GM23338 (cell line): ENCODE results near the gene SUOX. TPM values are rescaled to one million over a fixed set of nuclear protein-coding genes. Genes with fewer than 3 reads are reported as not detected.

ENCODE experiments used
- ATAC-seq: fragments of 200-7000 bp; cut with Tn5 transposase; 3 replicates; pipeline ENCODE4 v1.9.1; 2020
- DNase-seq: peaks from one replicate; pipeline ENCODE4 v3.0.0-alpha.2; 2015; ENCODE audit warnings: low spot score
- H2AFZ ChIP-seq: fragments of 200-600 bp; sonication (generic); 2 replicates; pipeline ENCODE4 v1.8.0; 2016; ENCODE audit warnings: antibody characterized with exemption, mild to moderate bottlenecking, moderate library complexity
- H3F3A ChIP-seq: fragments of 200-600 bp; sonication (generic); replicated peaks from 2 replicates; pipeline ENCODE4 v1.8.0; 2017; ENCODE audit warnings: antibody characterized with exemption, mixed run types, low read depth
- H3K27ac ChIP-seq: fragments of 200-600 bp; sonication (generic); 2 replicates; pipeline ENCODE4 v1.6.1; 2016; ENCODE audit warnings: low read depth
- H3K27me3 ChIP-seq: fragments of 200-600 bp; sonication (generic); 2 replicates; pipeline ENCODE4 v1.8.0; 2016; ENCODE audit warnings: mild to moderate bottlenecking, mixed run types, moderate library complexity; ENCODE audit not compliant: insufficient read depth
- H3K36me3 ChIP-seq: fragments of 200-600 bp; sonication (generic); 2 replicates; pipeline ENCODE4 v1.8.0; 2016; ENCODE audit warnings: mild to moderate bottlenecking; ENCODE audit not compliant: insufficient read depth
- H3K4me1 ChIP-seq: fragments of 200-600 bp; sonication (generic); 2 replicates; pipeline ENCODE4 v1.8.0; 2016; ENCODE audit warnings: mild to moderate bottlenecking, moderate library complexity; ENCODE audit not compliant: insufficient read depth
- H3K4me2 ChIP-seq: fragments of 200-600 bp; sonication (generic); 2 replicates; pipeline ENCODE4 v1.7.1; 2017; ENCODE audit warnings: mixed run types
- H3K4me3 ChIP-seq: fragments of 200-600 bp; sonication (generic); 2 replicates; pipeline ENCODE4 v1.6.1; 2016; ENCODE audit warnings: mixed run types
- H3K79me2 ChIP-seq: fragments of 200-600 bp; sonication (generic); replicated peaks from 2 replicates; pipeline ENCODE4 v1.8.0; 2017; ENCODE audit warnings: mild to moderate bottlenecking; ENCODE audit not compliant: insufficient read depth
- H3K9me2 ChIP-seq: fragments of 200-600 bp; sonication (generic); 2 replicates; pipeline ENCODE4 v1.8.0; 2017; ENCODE audit not compliant: insufficient read depth
- H4K20me1 ChIP-seq: fragments of 200-600 bp; sonication (generic); replicated peaks from 2 replicates; pipeline ENCODE4 v1.8.0; 2017; ENCODE audit warnings: mild to moderate bottlenecking; ENCODE audit not compliant: insufficient read depth
- H3K27ac Mint-ChIP-seq: 2 replicates; pipeline ENCODE4 v1.8.0; 2020; ENCODE audit warnings: inconsistent platforms, mild to moderate bottlenecking, moderate library complexity, mixed read lengths
- H3K27me3 Mint-ChIP-seq: 3 replicates; pipeline ENCODE4 v1.8.0; 2022; ENCODE audit warnings: low read depth, mild to moderate bottlenecking, moderate library complexity, mixed read lengths, inconsistent platforms; ENCODE audit not compliant: insufficient read depth, poor library complexity
- H3K36me3 Mint-ChIP-seq: 3 replicates; pipeline ENCODE4 v1.8.0; 2021; ENCODE audit warnings: low read depth, mild to moderate bottlenecking, inconsistent platforms, moderate library complexity, mixed read lengths
- H3K4me1 Mint-ChIP-seq: 3 replicates; pipeline ENCODE4 v1.8.0; 2020; ENCODE audit warnings: mild to moderate bottlenecking, inconsistent platforms, mixed read lengths
- H3K4me3 Mint-ChIP-seq: 3 replicates; pipeline ENCODE4 v1.8.0; 2021; ENCODE audit warnings: moderate library complexity, mild to moderate bottlenecking, inconsistent platforms, mixed read lengths
- H3K9me3 Mint-ChIP-seq: 3 replicates; pipeline ENCODE4 v1.8.0; 2020; ENCODE audit warnings: moderate library complexity, mild to moderate bottlenecking, inconsistent platforms, mixed read lengths
- CREB1 ChIP-seq: fragments of 250-450 bp; sonication (Bioruptor Pico); IDR thresholded peaks from 2 replicates; pipeline ENCODE4 v1.5.0; 2020; ENCODE audit warnings: low read depth, mild to moderate bottlenecking, moderate library complexity
- CTCF ChIP-seq, 2 experiments: fragments of 200-600 bp in 1 of 2; sonication (generic) in 1 of 2; conservative IDR thresholded peaks; 2 replicates each; pipeline versions ENCODE4 v1.5.1 to v1.6.1; 2016 to 2017; ENCODE audit warnings: antibody characterized with exemption in 2 of 2, low read depth in 2 of 2, mild to moderate bottlenecking in 2 of 2, moderate library complexity in 1 of 2
- ETS1 ChIP-seq: IDR thresholded peaks from 2 replicates; pipeline ENCODE4 v1.6.1; 2016; ENCODE audit warnings: antibody characterized with exemption
- EZH2 ChIP-seq: fragments of 200-600 bp; sonication (generic); IDR thresholded peaks from one replicate; pipeline ENCODE4 v1.8.0; 2017; ENCODE audit warnings: antibody characterized with exemption, mild to moderate bottlenecking, low read depth; ENCODE audit not compliant: unreplicated experiment
- EZH2phosphoT487 ChIP-seq: fragments of 200-600 bp; sonication (generic); IDR thresholded peaks from one replicate; pipeline ENCODE4 v1.8.1; 2018; ENCODE audit warnings: antibody characterized with exemption; ENCODE audit not compliant: unreplicated experiment
- JUNB ChIP-seq: IDR thresholded peaks from one replicate; pipeline ENCODE4 v1.6.1; 2016; ENCODE audit warnings: antibody characterized with exemption; ENCODE audit not compliant: unreplicated experiment
- POLR2AphosphoS5 ChIP-seq: IDR thresholded peaks from 2 replicates; pipeline ENCODE4 v1.6.1; 2016; ENCODE audit warnings: antibody characterized with exemption, low read depth
- REST ChIP-seq: IDR thresholded peaks from one replicate; pipeline ENCODE4 v1.6.1; 2018; ENCODE audit warnings: antibody characterized with exemption; ENCODE audit not compliant: unreplicated experiment
- STAT1 ChIP-seq: IDR thresholded peaks from one replicate; pipeline ENCODE4 v1.6.1; 2016; ENCODE audit warnings: antibody characterized with exemption; ENCODE audit not compliant: unreplicated experiment
- ZNF331 ChIP-seq: fragments of 250-450 bp; sonication (Bioruptor Pico); IDR thresholded peaks from 2 replicates; pipeline ENCODE4 v1.5.0; 2020; ENCODE audit warnings: low read depth, mild to moderate bottlenecking, moderate library complexity
- polyA plus RNA-seq: library from polyadenylated mRNA; unstranded; fragments of >200 nt; fragmentation: Nextera tagmentation; extraction: Ambion mirVana; gene quantifications from 2 replicates; pipeline ENCODE4 v1.2.1, GENCODE V29; 2016
- total RNA-seq: library from RNA; depleted of rRNA; stranded (reverse); fragments of >200 nt; shearing (Covaris generic); gene quantifications from 2 replicates; pipeline ENCODE4 v1.2.3, GENCODE V29; 2014

Gene SUOX
- total and polyA plus RNA-seq, 2 experiments from 2014 or later, result 14.0 to 27.5 TPM

GRCh38 chr12:55965941-55966407 is 31.1 kb upstream of the SUOX start, which contains the start of gene PMEL:
TSS of gene PMEL (minus strand) at chr12:55966042. CDS start at chr12:55966011, 31 bp downstream.
- Histone ChIP-seq H3K79me2 (peaks cover 31% of the 10 kb centered on the region), H3K4me3 (peak within 1 kb of the TSS; percentile 91), H3K4me1 (peaks cover 17% of the 10 kb centered on the region; the same call in 1 of the 2 replicates), H3K36me3 (0 out of 2 replicates have a peak, but pooled peaks cover 9% of the 10 kb centered on the region), H2AFZ (peak within 1 kb of the TSS; percentile 82), H3F3A (no peaks in the 10 kb centered on the region), H3K4me2 (peak within 1 kb of the TSS; percentile 88), H3K9me2 (no peaks in the 10 kb centered on the region), H3K27me3 (no peaks in the 10 kb centered on the region), H4K20me1 (0 out of 2 replicates have a peak, but pooled peaks cover 3% of the 10 kb centered on the region), H3K27ac (peak within 1 kb of the TSS; percentile 90)
- H3K36me3 Mint-ChIP-seq, result peaks cover 23% of the 10 kb centered on the region
- peak within 1 kb of the TSS; percentile 83 for H3K27ac Mint-ChIP-seq
- no peaks in the 10 kb centered on the region for H3K9me3 Mint-ChIP-seq
- TF ChIP-seq CTCF (conservative IDR thresholded peaks at IDR 0.05; ENCODE audit: low read depth in 2 of 2) (no peak), EZH2phosphoT487 (no peak), EZH2 (no peak), JUNB (no peak), POLR2AphosphoS5 (peak; percentile 83)
- H3K27me3 Mint-ChIP-seq, result peaks cover 4% of the 10 kb centered on the region
- peaks cover 22% of the 10 kb centered on the region for H3K4me1 Mint-ChIP-seq
- DNase-seq (peak; percentile 80), ATAC-seq (peak; percentile 78)
- H3K4me3 Mint-ChIP-seq, result peak within 1 kb of the TSS; percentile 100

GRCh38 chr12:55966408-55967281 is 30.4 kb upstream of the SUOX start, which contains the start of gene CDK2:
TSS of gene CDK2 (plus strand) at chr12:55966830. CDS start at chr12:55967009, 179 bp downstream.
- H3K4me3 Mint-ChIP-seq, result peak within 1 kb of the TSS; percentile 100
- Histone ChIP-seq H3K9me2 (no peaks in the 10 kb centered on the region), H3K27me3 (no peaks in the 10 kb centered on the region), H3F3A (no peaks in the 10 kb centered on the region), H3K27ac (peak within 1 kb of the TSS; percentile 90), H3K79me2 (peaks cover 31% of the 10 kb centered on the region), H3K4me2 (peak within 1 kb of the TSS; percentile 88), H3K4me3 (peak within 1 kb of the TSS; percentile 91), H3K4me1 (peaks cover 17% of the 10 kb centered on the region; the same call in 1 of the 2 replicates), H3K36me3 (0 out of 2 replicates have a peak, but pooled peaks cover 9% of the 10 kb centered on the region), H4K20me1 (0 out of 2 replicates have a peak, but pooled peaks cover 3% of the 10 kb centered on the region), H2AFZ (peak within 1 kb of the TSS; percentile 82)
- ATAC-seq, result peak; percentile 85
- H3K27me3 Mint-ChIP-seq, result peaks cover 4% of the 10 kb centered on the region
- peaks cover 22% of the 10 kb centered on the region for H3K4me1 Mint-ChIP-seq
- peaks cover 30% of the 10 kb centered on the region for H3K36me3 Mint-ChIP-seq
- H3K9me3 Mint-ChIP-seq, result no peaks in the 10 kb centered on the region
- peak; percentile 98 for DNase-seq
- H3K27ac Mint-ChIP-seq, result peak within 1 kb of the TSS; percentile 83
- TF ChIP-seq CREB1 (CRISPR knock-in tag) (peak; percentile 81), JUNB (no peak), ETS1 (0 out of 2 replicates have a peak, but pooled peaks have one; percentile 13), STAT1 (no peak), ZNF331 (CRISPR knock-in tag) (no peak), EZH2phosphoT487 (no peak), EZH2 (no peak), REST (no peak), POLR2AphosphoS5 (peak; percentile 78)
